Neuronal stem cell (in vitro differentiated cells): ENCODE results near the gene CNOT6L.

ENCODE experiments used
- DNase-seq: peaks from one replicate; pipeline ENCODE4 v3.0.0-alpha.2; 2013; ENCODE audit warnings: low spot score
- H2AFZ ChIP-seq: one replicate; pipeline ENCODE4 v1.6.1; 2013; ENCODE audit warnings: mild to moderate bottlenecking, low read length, inconsistent platforms
- H2AK5ac ChIP-seq: 2 replicates; pipeline ENCODE4 v1.6.1; 2013; ENCODE audit warnings: low read depth, mild to moderate bottlenecking, inconsistent platforms, low read length, moderate library complexity, mixed read lengths
- H2BK120ac ChIP-seq: 2 replicates; pipeline ENCODE4 v1.6.1; 2013; ENCODE audit warnings: low read depth, mild to moderate bottlenecking, inconsistent platforms, low read length, moderate library complexity, mixed read lengths
- H2BK12ac ChIP-seq: one replicate; pipeline ENCODE4 v1.6.1; 2013; ENCODE audit warnings: low read length, inconsistent platforms
- H2BK15ac ChIP-seq: 2 replicates; pipeline ENCODE4 v1.6.1; 2013; ENCODE audit warnings: mild to moderate bottlenecking, low read length, inconsistent platforms, mixed read lengths
- H2BK5ac ChIP-seq: one replicate; pipeline ENCODE4 v1.6.1; 2013; ENCODE audit warnings: inconsistent platforms, mild to moderate bottlenecking, low read length, moderate library complexity
- H3K14ac ChIP-seq: one replicate; pipeline ENCODE4 v1.6.1; 2013; ENCODE audit warnings: low read length, inconsistent platforms
- H3K18ac ChIP-seq: 2 replicates; pipeline ENCODE4 v1.6.1; 2013; ENCODE audit warnings: low read length, inconsistent platforms
- H3K23ac ChIP-seq: 2 replicates; pipeline ENCODE4 v1.6.1; 2013; ENCODE audit warnings: low read depth, mild to moderate bottlenecking, mixed read lengths, low read length, inconsistent platforms; ENCODE audit not compliant: poor library complexity
- H3K27ac ChIP-seq: replicated peaks from 3 replicates; pipeline ENCODE4 v1.5.1; 2013; ENCODE audit warnings: low read length, inconsistent platforms
- H3K27me3 ChIP-seq, 3 experiments: 2 replicates each; pipeline ENCODE4 v1.6.1; 2013; ENCODE audit warnings: low read length in 3 of 3, mild to moderate bottlenecking in 2 of 3, inconsistent platforms in 1 of 3, low read depth in 1 of 3, mixed read lengths in 1 of 3, moderate library complexity in 1 of 3; ENCODE audit not compliant: control insufficient read depth in 3 of 3, insufficient read depth in 3 of 3
- H3K36me3 ChIP-seq, 2 donors: replicated peaks in 1 of 2; 2 replicates each; pipeline ENCODE4 v1.6.1; 2013; ENCODE audit warnings: low read length in 2 of 2; ENCODE audit not compliant: control insufficient read depth in 2 of 2, insufficient read depth in 2 of 2
- H3K4ac ChIP-seq: 2 replicates; pipeline ENCODE4 v1.6.1; 2013; ENCODE audit warnings: inconsistent platforms, mild to moderate bottlenecking, low read length, moderate library complexity
- H3K4me1 ChIP-seq, 2 donors: 1 replicate in 1 of 2; 2 replicates in 1 of 2; pipeline ENCODE4 v1.6.1; 2013; ENCODE audit warnings: low read length in 2 of 2, low read depth in 1 of 2; ENCODE audit not compliant: control insufficient read depth in 2 of 2, insufficient read depth in 1 of 2
- H3K4me2 ChIP-seq: one replicate; pipeline ENCODE4 v1.6.1; 2013; ENCODE audit warnings: mild to moderate bottlenecking, low read length, inconsistent platforms; ENCODE audit not compliant: insufficient read depth, poor library complexity, severe bottlenecking
- H3K4me3 ChIP-seq, 2 donors: 2 replicates each; pipeline ENCODE4 v1.5.1; 2013; ENCODE audit warnings: low read length in 2 of 2, mild to moderate bottlenecking in 2 of 2, inconsistent platforms in 1 of 2, moderate library complexity in 1 of 2
- H3K79me1 ChIP-seq: one replicate; pipeline ENCODE4 v1.6.1; 2013; ENCODE audit warnings: low read depth, mild to moderate bottlenecking, inconsistent platforms, low read length, moderate library complexity
- H3K9ac ChIP-seq: one replicate; pipeline ENCODE4 v1.6.1; 2013; ENCODE audit warnings: mild to moderate bottlenecking, low read depth, low read length, inconsistent platforms; ENCODE audit not compliant: poor library complexity
- H3K9me3 ChIP-seq, 2 donors: replicated peaks in 1 of 2; 2 replicates each; pipeline versions ENCODE3 to v1.6.1; 2013; ENCODE audit warnings: low read length in 2 of 2, mild to moderate bottlenecking in 2 of 2, inconsistent platforms in 1 of 2, low read depth in 1 of 2, mixed read lengths in 1 of 2, moderate library complexity in 1 of 2; ENCODE audit not compliant: control insufficient read depth in 2 of 2, insufficient read depth in 1 of 2
- H4K8ac ChIP-seq: one replicate; pipeline ENCODE4 v1.6.1; 2013; ENCODE audit warnings: low read depth, mild to moderate bottlenecking, inconsistent platforms, low read length, moderate library complexity
- H4K91ac ChIP-seq: one replicate; pipeline ENCODE4 v1.6.1; 2013; ENCODE audit warnings: low read length, low read depth, mild to moderate bottlenecking, inconsistent platforms; ENCODE audit not compliant: poor library complexity
- WGBS, 2 donors: extraction: QIAGEN DNeasy Blood & Tissue Kit; methylation state at CpG; one replicate each; pipeline ENCODE4 v1.1.7; 2013; ENCODE audit warnings: missing lambda C conversion rate in 2 of 2, mixed read lengths in 1 of 2; ENCODE audit not compliant: insufficient read length in 2 of 2, insufficient replicate concordance in 1 of 2; ENCODE audit errors: extremely low coverage in 2 of 2; 5-methylcytosine and 5-hydroxymethylcytosine counted together

The CNOT6L gene

DNA sequence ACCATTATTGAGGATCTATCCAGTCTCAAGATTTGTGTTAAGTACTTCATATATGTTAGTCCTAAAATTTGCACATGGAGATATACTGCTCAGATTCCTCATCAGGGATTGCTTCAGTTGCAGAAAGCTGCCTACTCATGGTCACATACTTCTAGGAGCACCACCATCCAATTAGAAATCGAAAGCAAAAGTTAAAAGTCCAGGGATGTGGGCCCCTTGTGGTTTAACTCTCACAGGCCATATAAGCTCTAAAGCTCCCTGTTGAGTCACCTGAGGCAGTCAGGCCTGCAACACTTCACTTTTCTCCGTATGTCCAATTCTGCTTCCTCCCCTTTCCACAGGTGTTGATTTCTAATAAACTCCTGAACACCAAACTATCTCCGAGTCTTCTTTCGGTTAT is 84.2 kb downstream of the CNOT6L start:
- no peaks in the 10 kb centered on the region for H3K9me3 ChIP-seq

DNA sequence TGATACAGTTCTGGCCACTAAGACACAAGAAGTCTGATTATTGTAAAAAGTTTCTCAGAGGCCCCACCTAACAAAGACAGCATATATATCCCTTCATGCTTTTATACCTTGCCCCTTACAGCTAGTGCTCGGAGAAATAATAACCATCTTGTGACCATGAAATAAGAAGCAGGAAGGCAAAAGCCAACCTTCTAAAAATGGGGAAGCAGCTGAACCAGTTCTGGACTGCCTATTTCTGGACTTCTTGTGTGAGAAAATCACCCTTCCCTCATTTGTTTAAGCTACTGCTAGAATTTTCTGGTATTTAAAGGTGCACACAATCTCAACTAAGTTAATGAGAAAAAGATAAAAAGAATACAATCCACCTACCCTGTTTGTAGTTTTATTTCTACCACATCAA is 87.5 kb downstream of the CNOT6L start:
- H3K4me3 ChIP-seq: no peak overlapping the region
- DNase-seq: no peak

More for the DNA sequence above, 84.2 kb downstream of the CNOT6L start:
- Histone ChIP-seq H3K4me1 (peaks cover 0 to 1% of the 10 kb centered on the region in 2 donors), H2BK12ac (no peak overlapping the region), H3K4ac (no peak overlapping the region), H3K18ac (no peak overlapping the region), H3K36me3 (peaks cover 0 to 14% of the 10 kb centered on the region in 2 donors), H2BK15ac (no peak overlapping the region), H2BK120ac (no peak overlapping the region), H3K4me2 (no peak overlapping the region), H2AFZ (no peak overlapping the region), H4K8ac (no peak overlapping the region), H3K27ac (no peak overlapping the region), H4K91ac (no peak overlapping the region), H3K4me3 (no peak overlapping the region), H3K27me3 (no peaks in the 10 kb centered on the region), H3K9ac (no peak overlapping the region), H3K79me1 (no peaks in the 10 kb centered on the region), H2AK5ac (no peak overlapping the region), H2BK5ac (no peak overlapping the region), H3K23ac (no peak overlapping the region), H3K14ac (no peak overlapping the region)
- DNase-seq: no peak
- WGBS, 2 donors: no CpG with 5 or more reads among the region's 4 CpGs

DNA sequence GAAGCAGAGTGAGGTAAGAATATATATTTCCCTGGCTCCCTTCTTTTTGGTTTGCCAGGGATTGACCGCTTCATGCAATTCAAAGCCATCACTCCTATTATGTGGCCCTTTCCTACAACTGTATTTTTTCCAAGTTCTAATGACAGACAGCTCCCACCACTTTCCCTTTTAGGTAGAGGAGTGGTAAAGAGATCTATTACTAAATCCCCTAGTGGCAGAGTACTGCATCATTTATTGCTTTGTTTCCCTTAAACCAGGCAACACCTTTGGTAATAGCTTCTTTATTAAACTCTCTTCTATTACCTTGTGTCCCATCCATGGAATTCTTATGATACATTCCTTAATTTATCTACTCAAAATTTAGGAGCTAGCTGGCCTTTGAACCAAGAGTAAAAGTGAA is 90.7 kb downstream of the CNOT6L start:
- Histone ChIP-seq H3K4me2 (no peak overlapping the region), H3K14ac (no peak overlapping the region), H2BK15ac (no peak overlapping the region), H3K4me3 (no peak overlapping the region), H2BK5ac (no peak overlapping the region), H3K79me1 (no peaks in the 10 kb centered on the region), H2BK12ac (no peak overlapping the region), H3K4me1 (no peaks in the 10 kb centered on the region), H3K9ac (no peak overlapping the region), H4K91ac (no peak overlapping the region), H3K18ac (no peak overlapping the region), H3K23ac (no peak overlapping the region), H3K9me3 (no peaks in the 10 kb centered on the region), H2BK120ac (no peak overlapping the region), H3K27ac (no peak overlapping the region), H2AK5ac (no peak overlapping the region), H2AFZ (no peak overlapping the region), H3K4ac (no peak overlapping the region), H4K8ac (no peak overlapping the region), H3K27me3 (no peaks in the 10 kb centered on the region), H3K36me3 (peaks cover 0 to 52% of the 10 kb centered on the region in 2 donors)
- no CpG with 5 or more reads among the region's 1 CpG for WGBS, 2 donors
- no peak for DNase-seq

More for the DNA sequence above, 87.5 kb downstream of the CNOT6L start:
- Histone ChIP-seq H4K91ac (no peak overlapping the region), H3K79me1 (no peaks in the 10 kb centered on the region), H3K4me1 (peaks cover 0 to 1% of the 10 kb centered on the region in 2 donors), H2BK120ac (no peak overlapping the region), H2BK5ac (no peak overlapping the region), H3K14ac (no peak overlapping the region), H2BK12ac (no peak overlapping the region), H3K9ac (no peak overlapping the region), H3K18ac (no peak overlapping the region), H2AFZ (no peak overlapping the region), H3K27me3 (no peaks in the 10 kb centered on the region), H3K36me3 (peaks cover 0 to 27% of the 10 kb centered on the region in 2 donors), H4K8ac (no peak overlapping the region), H3K4ac (no peak overlapping the region), H3K4me2 (no peak overlapping the region), H2BK15ac (no peak overlapping the region), H3K9me3 (no peaks in the 10 kb centered on the region), H2AK5ac (no peak overlapping the region), H3K23ac (no peak overlapping the region), H3K27ac (no peak overlapping the region)
- no CpG with 5 or more reads among the region's 1 CpG for WGBS, 2 donors

DNA sequence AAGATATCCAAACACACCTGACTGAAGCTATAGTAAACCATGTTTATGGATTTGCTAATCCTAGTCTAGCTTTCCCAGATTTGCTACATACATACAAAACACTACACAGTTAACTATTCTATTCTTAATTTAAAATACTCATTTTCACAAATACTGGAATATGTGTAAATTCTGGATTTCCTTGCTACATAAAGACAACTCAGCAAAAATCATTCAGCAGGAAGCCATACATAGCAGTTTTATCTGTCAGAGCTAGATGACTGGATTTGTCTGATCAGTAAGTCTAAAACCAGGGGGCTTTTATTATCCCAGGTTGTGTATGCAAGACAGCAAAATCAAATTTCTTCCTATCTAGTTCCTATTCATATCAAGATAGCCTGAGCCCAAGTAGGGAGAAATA is 98.1 kb downstream of the CNOT6L start:
- no peak overlapping the region for H3K9ac ChIP-seq
- no peak overlapping the region for H3K27ac ChIP-seq
- H2BK12ac ChIP-seq: no peak overlapping the region
- no peak overlapping the region for H2BK120ac ChIP-seq
- no peak overlapping the region for H3K4ac ChIP-seq
- no peaks in the 10 kb centered on the region for H3K27me3 ChIP-seq
- no peak overlapping the region for H2BK5ac ChIP-seq
- no peak overlapping the region for H2AK5ac ChIP-seq
- H3K9me3 ChIP-seq: no peaks in the 10 kb centered on the region
- H3K4me3 ChIP-seq: no peak overlapping the region
- peaks cover 0 to 2% of the 10 kb centered on the region in 2 donors for H3K4me1 ChIP-seq
- no peak overlapping the region for H4K91ac ChIP-seq
- H3K79me1 ChIP-seq: no peaks in the 10 kb centered on the region
- no peak overlapping the region for H4K8ac ChIP-seq
- H3K36me3 ChIP-seq: peaks cover 0 to 39% of the 10 kb centered on the region in 2 donors
- no peak for DNase-seq
- H3K18ac ChIP-seq: no peak overlapping the region
- H2AFZ ChIP-seq: no peak overlapping the region
- H3K14ac ChIP-seq: no peak overlapping the region
- no peak overlapping the region for H3K23ac ChIP-seq
- H3K4me2 ChIP-seq: no peak overlapping the region
- no peak overlapping the region for H2BK15ac ChIP-seq
